Left lung (tissue), 10 donors: ENCODE results near the gene PTPRB. TPM values are rescaled to one million over a fixed set of nuclear protein-coding genes. Genes with fewer than 3 reads are reported as not detected.

Source experiments
- ATAC-seq: fragments of 200-7000 bp; cut with Tn5 transposase; one replicate; pipeline ENCODE4 v1.9.1; 2020; ENCODE audit warnings: moderate library complexity
- DNase-seq, 4 donors: peaks; one replicate each; pipeline ENCODE4 v3.0.0-alpha.2; 2013 to 2020
- H3K27ac ChIP-seq, 2 donors: fragments of 200-600 bp; sonication (generic) in 1 of 2; one replicate each; pipeline versions ENCODE4 v1.5.0 to v1.8.0; 2020 to 2021
- H3K27me3 ChIP-seq, 2 donors: fragments of 200-600 bp; sonication (generic) in 1 of 2; one replicate each; pipeline versions ENCODE4 v1.5.0 to v1.8.0; 2020 to 2021
- H3K36me3 ChIP-seq, 2 donors: fragments of 200-600 bp; sonication (generic) in 1 of 2; one replicate each; pipeline versions ENCODE4 v1.5.0 to v1.8.0; 2020 to 2021
- H3K4me1 ChIP-seq, 2 donors: fragments of 200-600 bp; one replicate each; pipeline ENCODE4 v1.8.0; 2021
- H3K4me3 ChIP-seq, 2 donors: fragments of 200-600 bp; sonication (generic) in 1 of 2; one replicate each; pipeline versions ENCODE4 v1.5.0 to v1.8.0; 2020 to 2021; ENCODE audit warnings: mild to moderate bottlenecking in 1 of 2
- H3K9me3 ChIP-seq, 2 donors: fragments of 200-600 bp; sonication (generic) in 1 of 2; one replicate each; pipeline versions ENCODE4 v1.5.0 to v1.8.0; 2020 to 2021
- CTCF ChIP-seq, 2 donors: fragments of 200-600 bp; sonication (generic) in 1 of 2; IDR thresholded peaks; one replicate each; pipeline versions ENCODE4 v1.5.0 to v1.8.0; 2021; ENCODE audit warnings: antibody characterized with exemption in 2 of 2
- intact Hi-C, 2 donors: fragments of 100-400 bp; cut with DNase I; formaldehyde crosslinking; loops; one replicate each; pipeline versions ENCODE4 v1.11.2 to v1.14.2; 2022
- polyA plus RNA-seq, 6 donors: library from polyadenylated mRNA; unstranded; fragments of 120-200 nt; gene quantifications; one replicate each; pipeline ENCODE4 v1.2.1, GENCODE V29; 2013; ENCODE audit not compliant: insufficient read length in 6 of 6
- total RNA-seq, 2 donors: library from RNA; stranded (reverse); fragmentation: NEBNext Ultra II Directional; extraction: Animal tissue kit (Norgen Biotek cat#: 25700); gene quantifications; one replicate each; pipeline ENCODE4 v1.2.1, GENCODE V29; 2021
- donor health status: DM: no; HTN: yes; CAD: no.
- donor health status: DM: no; HTN: no; CAD: no.

The PTPRB gene
- total and polyA plus RNA-seq, 8 donors = 34.6 to 83.2 (median 38.4) TPM

DNA sequence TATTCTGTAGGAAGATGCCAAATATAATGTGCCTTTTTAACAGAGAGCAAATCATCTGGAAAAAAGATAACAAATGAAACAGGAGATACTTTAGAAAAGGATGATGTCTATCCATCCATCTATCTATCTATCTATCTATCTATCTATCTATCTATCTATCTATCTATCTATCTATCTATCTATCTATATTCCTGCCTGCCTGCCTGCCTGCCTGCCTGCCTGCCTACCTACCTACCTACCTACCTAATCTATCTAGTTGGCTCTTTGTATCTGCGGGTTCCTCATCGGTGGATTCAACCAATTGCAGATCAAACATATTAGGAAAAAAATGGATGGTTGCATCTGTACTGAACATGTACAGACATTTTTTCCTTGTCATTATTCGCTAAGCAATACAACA, 11.0 kb downstream of the PTPRB start:
- H3K36me3 ChIP-seq = no peaks in the 10 kb centered on the region
- intact Hi-C loops = no loop called here
- DNase-seq = no peak

GRCh38 chr12:70619471-70620152, 17.6 kb downstream of the PTPRB start:
- Histone ChIP-seq H3K27me3 (no peaks in the 10 kb centered on the region), H3K4me1 (no peaks in the 10 kb centered on the region), H3K36me3 (no peaks in the 10 kb centered on the region), H3K27ac (no peak overlapping the region), H3K9me3 (no peaks in the 10 kb centered on the region), H3K4me3 (no peak overlapping the region)
- no peak for TF ChIP-seq CTCF (IDR thresholded peaks at IDR 0.05)
- DNase-seq (no peak), ATAC-seq (no peak)
- intact Hi-C loops = no loop called here

More for the DNA sequence above, 11.0 kb downstream of the PTPRB start:
- no peak for TF ChIP-seq CTCF (IDR thresholded peaks at IDR 0.05)
- H3K4me1 ChIP-seq = no peaks in the 10 kb centered on the region
- H3K9me3 ChIP-seq = no peaks in the 10 kb centered on the region
- ATAC-seq = no peak
- no peak overlapping the region for H3K4me3 ChIP-seq
- no peak overlapping the region for H3K27ac ChIP-seq
- H3K27me3 ChIP-seq = no peaks in the 10 kb centered on the region

- Histone ChIP-seq H3K27ac (peak overlapping the region in 1 of 2 donors; percentile 30), H3K4me3 (no peak overlapping the region), H3K4me1 (no peaks in the 10 kb centered on the region), H3K9me3 (no peaks in the 10 kb centered on the region), H3K36me3 (no peaks in the 10 kb centered on the region), H3K27me3 (no peaks in the 10 kb centered on the region)
- ATAC-seq (no peak), DNase-seq (no peak)
- no peak for TF ChIP-seq CTCF (IDR thresholded peaks at IDR 0.05)
- intact Hi-C loops = no loop called here
Observed at GRCh38 chr12:70618371-70618770, 18.9 kb downstream of the PTPRB start.

DNA sequence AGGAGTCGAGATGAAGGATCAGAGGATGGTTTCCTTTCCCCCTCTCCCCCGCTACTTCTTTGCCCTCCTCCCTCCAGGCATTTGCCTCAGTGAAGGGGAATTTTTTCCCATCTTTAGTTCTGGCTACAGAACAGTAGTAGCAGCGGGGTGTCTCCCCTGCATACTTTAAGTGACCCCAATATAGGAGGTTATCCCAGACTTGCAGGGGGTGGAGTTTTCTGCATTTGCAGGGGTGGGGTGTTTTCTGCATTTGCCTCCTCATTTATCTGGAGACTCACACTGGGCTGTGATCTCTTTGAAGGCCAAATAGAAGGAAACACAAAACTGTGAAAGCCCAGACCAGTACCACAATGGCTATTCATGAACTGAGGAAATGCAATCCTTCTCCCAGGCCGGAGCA, 19.8 kb downstream of the PTPRB start:
- Histone ChIP-seq H3K27ac (no peak overlapping the region), H3K4me3 (no peak overlapping the region), H3K9me3 (no peaks in the 10 kb centered on the region), H3K4me1 (no peaks in the 10 kb centered on the region), H3K27me3 (no peaks in the 10 kb centered on the region), H3K36me3 (no peaks in the 10 kb centered on the region)
- TF ChIP-seq CTCF (IDR thresholded peaks at IDR 0.05) = no peak
- intact Hi-C loops = no loop called here
- no peak for ATAC-seq
- DNase-seq = no peak

GRCh38 chr12:70615174-70615866, 21.9 kb downstream of the PTPRB start:
- intact Hi-C loops = no loop called here
- H3K27ac ChIP-seq = no peak overlapping the region
- no peaks in the 10 kb centered on the region for H3K9me3 ChIP-seq
- no peak overlapping the region for H3K4me3 ChIP-seq
- no peak for TF ChIP-seq CTCF (IDR thresholded peaks at IDR 0.05)
- H3K27me3 ChIP-seq = peaks cover 0 to 14% of the 10 kb centered on the region in 2 donors
- H3K36me3 ChIP-seq = no peaks in the 10 kb centered on the region
- no peak for DNase-seq
- H3K4me1 ChIP-seq = no peaks in the 10 kb centered on the region
- no peak for ATAC-seq
